ENCODE measurements around the gene SLC7A7. TPM values are rescaled to one million over a fixed set of nuclear protein-coding genes. Genes with fewer than 3 reads are reported as not detected.
A peak's percentile ranks its signal among the peaks of the same experiment; 100 is the strongest.
"Not testable (repeated sequence)": the region's sequence is repeated elsewhere in the genome, so short reads cannot be mapped to it uniquely, and the experiment has no call there.

The SLC7A7 gene
- polyA plus RNA-seq, 1 donor = 660 TPM

- Histone ChIP-seq H3K36me3 (ENCODE audit: control insufficient read depth, insufficient read depth, low read length) (no peaks in the 10 kb centered on the region), H3K27me3 (ENCODE audit: control insufficient read depth, insufficient read depth, low read length) (no peaks in the 10 kb centered on the region), H3K9me3 (ENCODE audit: control insufficient read depth, low read depth, low read length) (no peaks in the 10 kb centered on the region), H3K4me1 (ENCODE audit: control insufficient read depth, insufficient read depth, low read length) (no peaks in the 10 kb centered on the region), H3K4me3 (ENCODE audit: low read length) (no peak overlapping the region), H3K27ac (ENCODE audit: low read length) (no peak overlapping the region)
- WGBS (ENCODE audit: insufficient coverage, low lambda C conversion rate) = no CpG with 5 or more reads among the region's 8 CpGs
- DNase-seq = no peak
Measured at GRCh38 chr14:22752422-22752821, 62.8 kb downstream of the SLC7A7 start.

- Histone ChIP-seq H3K27ac (ENCODE audit: low read length) (no peak overlapping the region), H3K4me1 (ENCODE audit: control insufficient read depth, insufficient read depth, low read length) (no peaks in the 10 kb centered on the region), H3K9me3 (ENCODE audit: control insufficient read depth, low read depth, low read length) (no peaks in the 10 kb centered on the region), H3K27me3 (ENCODE audit: control insufficient read depth, insufficient read depth, low read length) (no peaks in the 10 kb centered on the region), H3K4me3 (ENCODE audit: low read length) (no peak overlapping the region), H3K36me3 (ENCODE audit: control insufficient read depth, insufficient read depth, low read length) (no peaks in the 10 kb centered on the region)
- no peak for DNase-seq
- WGBS (ENCODE audit: insufficient coverage, low lambda C conversion rate) = 83% methylated on average over 1 of the region's 4 CpGs
Measured at GRCh38 chr14:22748631-22749068, 66.6 kb downstream of the SLC7A7 start.

- H3K27me3 ChIP-seq (ENCODE audit: control insufficient read depth, insufficient read depth, low read length) = no peaks in the 10 kb centered on the region
- H3K4me1 ChIP-seq (ENCODE audit: control insufficient read depth, insufficient read depth, low read length) = no peaks in the 10 kb centered on the region
- H3K27ac ChIP-seq (ENCODE audit: low read length) = no peak overlapping the region
- 94% methylated on average over 3 of the region's 4 CpGs for WGBS (ENCODE audit: insufficient coverage, low lambda C conversion rate)
- no peaks in the 10 kb centered on the region for H3K36me3 ChIP-seq (ENCODE audit: control insufficient read depth, insufficient read depth, low read length)
- no peak overlapping the region for H3K4me3 ChIP-seq (ENCODE audit: low read length)
- no peak for DNase-seq
- no peaks in the 10 kb centered on the region for H3K9me3 ChIP-seq (ENCODE audit: control insufficient read depth, low read depth, low read length)
Measured at GRCh38 chr14:22748206-22748605, 67.0 kb downstream of the SLC7A7 start.

- WGBS (ENCODE audit: insufficient coverage, low lambda C conversion rate) = 83% methylated on average over 3 of the region's 4 CpGs
- Histone ChIP-seq H3K9me3 (ENCODE audit: control insufficient read depth, low read depth, low read length) (no peaks in the 10 kb centered on the region), H3K27me3 (ENCODE audit: control insufficient read depth, insufficient read depth, low read length) (no peaks in the 10 kb centered on the region), H3K4me1 (ENCODE audit: control insufficient read depth, insufficient read depth, low read length) (no peaks in the 10 kb centered on the region), H3K4me3 (ENCODE audit: low read length) (no peak overlapping the region), H3K27ac (ENCODE audit: low read length) (no peak overlapping the region), H3K36me3 (ENCODE audit: control insufficient read depth, insufficient read depth, low read length) (no peaks in the 10 kb centered on the region)
- DNase-seq = no peak
Measured at GRCh38 chr14:22747769-22748168, 67.5 kb downstream of the SLC7A7 start.

GRCh38 chr14:22740020-22740419, 75.2 kb downstream of the SLC7A7 start:
- H3K4me3 ChIP-seq (ENCODE audit: low read length) = no peak overlapping the region
- no CpG with 5 or more reads among the region's 3 CpGs for WGBS (ENCODE audit: insufficient coverage, low lambda C conversion rate)
- H3K27ac ChIP-seq (ENCODE audit: low read length) = no peak overlapping the region
- no peaks in the 10 kb centered on the region for H3K4me1 ChIP-seq (ENCODE audit: control insufficient read depth, insufficient read depth, low read length)
- H3K27me3 ChIP-seq (ENCODE audit: control insufficient read depth, insufficient read depth, low read length) = no peaks in the 10 kb centered on the region
- H3K36me3 ChIP-seq (ENCODE audit: control insufficient read depth, insufficient read depth, low read length) = no peaks in the 10 kb centered on the region
- no peak for DNase-seq
- H3K9me3 ChIP-seq (ENCODE audit: control insufficient read depth, low read depth, low read length) = no peaks in the 10 kb centered on the region

- Histone ChIP-seq H3K4me3 (ENCODE audit: low read length) (no peak overlapping the region), H3K9me3 (ENCODE audit: control insufficient read depth, low read depth, low read length) (no peaks in the 10 kb centered on the region), H3K4me1 (ENCODE audit: control insufficient read depth, insufficient read depth, low read length) (no peaks in the 10 kb centered on the region), H3K36me3 (ENCODE audit: control insufficient read depth, insufficient read depth, low read length) (no peaks in the 10 kb centered on the region), H3K27ac (ENCODE audit: low read length) (no peak overlapping the region), H3K27me3 (ENCODE audit: control insufficient read depth, insufficient read depth, low read length) (no peaks in the 10 kb centered on the region)
- no peak for DNase-seq
- WGBS (ENCODE audit: insufficient coverage, low lambda C conversion rate) = no CpG with 5 or more reads among the region's 1 CpG
Measured at GRCh38 chr14:22739423-22739822, 75.8 kb downstream of the SLC7A7 start.

- Histone ChIP-seq H3K27ac (ENCODE audit: low read length) (no peak overlapping the region), H3K36me3 (ENCODE audit: control insufficient read depth, insufficient read depth, low read length) (no peaks in the 10 kb centered on the region), H3K4me3 (ENCODE audit: low read length) (no peak overlapping the region), H3K27me3 (ENCODE audit: control insufficient read depth, insufficient read depth, low read length) (no peaks in the 10 kb centered on the region), H3K4me1 (ENCODE audit: control insufficient read depth, insufficient read depth, low read length) (no peaks in the 10 kb centered on the region), H3K9me3 (ENCODE audit: control insufficient read depth, low read depth, low read length) (no peaks in the 10 kb centered on the region)
- WGBS (ENCODE audit: insufficient coverage, low lambda C conversion rate) = no CpG with 5 or more reads among the region's 1 CpG
- DNase-seq = peak in 1 of 2 donors; percentile 12
Measured at GRCh38 chr14:22737052-22737451, 78.2 kb downstream of the SLC7A7 start.

GRCh38 chr14:22736384-22736783, 78.9 kb downstream of the SLC7A7 start:
- not testable (repeated sequence) for H3K36me3 ChIP-seq (ENCODE audit: control insufficient read depth, insufficient read depth, low read length); H3K4me3 ChIP-seq (ENCODE audit: low read length); H3K27me3 ChIP-seq (ENCODE audit: control insufficient read depth, insufficient read depth, low read length); DNase-seq; H3K9me3 ChIP-seq (ENCODE audit: control insufficient read depth, low read depth, low read length); H3K27ac ChIP-seq (ENCODE audit: low read length); H3K4me1 ChIP-seq (ENCODE audit: control insufficient read depth, insufficient read depth, low read length)
- WGBS (ENCODE audit: insufficient coverage, low lambda C conversion rate) = 81% methylated on average over 2 of the region's 14 CpGs

GRCh38 chr14:22735096-22735495, 80.1 kb downstream of the SLC7A7 start:
- Histone ChIP-seq H3K27me3 (ENCODE audit: control insufficient read depth, insufficient read depth, low read length) (no peaks in the 10 kb centered on the region), H3K27ac (ENCODE audit: low read length) (no peak overlapping the region), H3K4me3 (ENCODE audit: low read length) (no peak overlapping the region), H3K36me3 (ENCODE audit: control insufficient read depth, insufficient read depth, low read length) (no peaks in the 10 kb centered on the region), H3K9me3 (ENCODE audit: control insufficient read depth, low read depth, low read length) (no peaks in the 10 kb centered on the region), H3K4me1 (ENCODE audit: control insufficient read depth, insufficient read depth, low read length) (no peaks in the 10 kb centered on the region)
- no peak for DNase-seq
- no CpG with 5 or more reads among the region's 2 CpGs for WGBS (ENCODE audit: insufficient coverage, low lambda C conversion rate)

GRCh38 chr14:22733829-22734228, 81.4 kb downstream of the SLC7A7 start:
- no peak overlapping the region for H3K4me3 ChIP-seq (ENCODE audit: low read length)
- no CpG with 5 or more reads among the region's 2 CpGs for WGBS (ENCODE audit: insufficient coverage, low lambda C conversion rate)
- H3K27ac ChIP-seq (ENCODE audit: low read length) = no peak overlapping the region
- DNase-seq = no peak
- H3K36me3 ChIP-seq (ENCODE audit: control insufficient read depth, insufficient read depth, low read length) = no peaks in the 10 kb centered on the region
- no peaks in the 10 kb centered on the region for H3K4me1 ChIP-seq (ENCODE audit: control insufficient read depth, insufficient read depth, low read length)
- H3K27me3 ChIP-seq (ENCODE audit: control insufficient read depth, insufficient read depth, low read length) = no peaks in the 10 kb centered on the region
- H3K9me3 ChIP-seq (ENCODE audit: control insufficient read depth, low read depth, low read length) = no peaks in the 10 kb centered on the region

GRCh38 chr14:22732062-22732461, 83.2 kb downstream of the SLC7A7 start:
- not testable (repeated sequence) for DNase-seq

More at GRCh38 chr14:22732062-22732461, 83.2 kb downstream of the SLC7A7 start:
- no CpG with 5 or more reads among the region's 5 CpGs for WGBS (ENCODE audit: insufficient coverage, low lambda C conversion rate)
- H3K36me3 ChIP-seq (ENCODE audit: control insufficient read depth, insufficient read depth, low read length); H3K27ac ChIP-seq (ENCODE audit: low read length); H3K4me1 ChIP-seq (ENCODE audit: control insufficient read depth, insufficient read depth, low read length); H3K27me3 ChIP-seq (ENCODE audit: control insufficient read depth, insufficient read depth, low read length); H3K9me3 ChIP-seq (ENCODE audit: control insufficient read depth, low read depth, low read length); H3K4me3 ChIP-seq (ENCODE audit: low read length): not testable (repeated sequence)
